ENCODE measurements around the gene DLG5. TPM values are rescaled to one million over a fixed set of nuclear protein-coding genes. Genes with fewer than 3 reads are reported as not detected.
"Not testable (repeated sequence)": the region's sequence is repeated elsewhere in the genome, so short reads cannot be mapped to it uniquely, and the experiment has no call there.

The DLG5 gene
- polyA plus RNA-seq, 1 donor from 2014 or later, result 0.10 TPM

DNA sequence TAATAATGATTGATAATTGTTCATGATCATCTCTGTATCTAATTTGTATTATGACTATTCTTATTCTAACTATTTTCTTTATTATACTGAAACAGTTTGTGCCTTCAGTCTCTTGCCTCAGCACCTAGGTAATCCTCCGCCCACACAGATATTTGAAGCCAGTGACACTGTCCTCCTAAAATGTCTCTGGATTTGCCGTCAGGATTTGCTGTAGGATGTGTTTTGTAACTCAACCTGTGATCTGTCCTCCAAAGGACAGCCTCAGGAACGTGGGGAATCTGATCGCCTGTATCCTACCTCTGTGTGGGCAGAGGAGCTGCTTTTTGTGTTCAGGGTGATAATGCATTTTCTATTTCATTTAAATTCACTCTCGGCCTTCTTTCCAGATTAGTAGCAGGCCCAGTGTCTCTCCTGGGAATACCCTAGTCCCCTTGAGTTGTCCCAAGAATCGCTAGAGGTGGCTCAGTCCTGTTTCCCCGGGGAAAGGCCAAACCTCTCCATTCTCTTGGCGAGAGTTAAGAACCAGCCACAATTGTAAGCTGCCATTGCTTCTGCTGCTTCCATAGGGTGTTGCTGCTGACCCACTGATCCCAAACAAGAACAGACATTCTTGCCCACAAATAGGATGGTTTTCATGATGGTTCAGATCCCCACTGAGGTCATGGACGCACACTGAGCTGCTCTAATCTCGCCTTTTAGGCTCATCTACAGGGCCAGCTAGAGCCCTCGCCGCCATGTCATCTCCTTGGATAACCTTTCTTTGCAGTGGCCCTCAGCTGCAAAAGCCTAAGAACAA is 152.7 kb downstream of the DLG5 start:
- no peak overlapping the region for H3K4me3 Mint-ChIP-seq
- peaks cover 0 to 2% (median 0%) of the 10 kb centered on the region in 3 donors for H3K4me1 Mint-ChIP-seq
- H3K27me3 Mint-ChIP-seq, result peaks cover 12% of the 10 kb centered on the region
- H3K36me3 Mint-ChIP-seq, result no peaks in the 10 kb centered on the region
- peaks cover 7 to 23% (median 14%) of the 10 kb centered on the region in 3 donors for H3K9me3 Mint-ChIP-seq
- H3K27ac Mint-ChIP-seq, result no peak overlapping the region

GRCh38 chr10:77772852-77773600 is 153.5 kb downstream of the DLG5 start:
- not testable (repeated sequence) for H3K36me3 Mint-ChIP-seq, H3K4me1 Mint-ChIP-seq, H3K4me3 Mint-ChIP-seq, H3K27ac Mint-ChIP-seq
- peaks cover 7 to 19% (median 10%) of the 10 kb centered on the region in 3 donors for H3K9me3 Mint-ChIP-seq
- peaks cover 12% of the 10 kb centered on the region for H3K27me3 Mint-ChIP-seq

- Mint-ChIP-seq H3K9me3 (peaks cover 7 to 13% (median 7%) of the 10 kb centered on the region in 3 donors), H3K36me3 (no peaks in the 10 kb centered on the region), H3K4me3 (no peak overlapping the region), H3K4me1 (peaks cover 0 to 2% (median 0%) of the 10 kb centered on the region in 3 donors), H3K27ac (no peak overlapping the region), H3K27me3 (peaks cover 12% of the 10 kb centered on the region)
Observed at GRCh38 chr10:77771851-77772250, 154.7 kb downstream of the DLG5 start.

GRCh38 chr10:77771450-77771849 is 155.1 kb downstream of the DLG5 start:
- no peaks in the 10 kb centered on the region for H3K36me3 Mint-ChIP-seq
- no peak overlapping the region for H3K27ac Mint-ChIP-seq
- peaks cover 0 to 2% (median 0%) of the 10 kb centered on the region in 3 donors for H3K4me1 Mint-ChIP-seq

GRCh38 chr10:77770868-77771175 is 155.7 kb downstream of the DLG5 start:
- no peaks in the 10 kb centered on the region for H3K36me3 Mint-ChIP-seq
- H3K9me3 Mint-ChIP-seq, result peaks cover 0 to 7% (median 5%) of the 10 kb centered on the region in 3 donors
- H3K27me3 Mint-ChIP-seq, result peaks cover 12% of the 10 kb centered on the region
- H3K4me3 Mint-ChIP-seq, result no peak overlapping the region
- H3K4me1 Mint-ChIP-seq, result peaks cover 0 to 2% (median 0%) of the 10 kb centered on the region in 3 donors
- no peak overlapping the region for H3K27ac Mint-ChIP-seq

More at GRCh38 chr10:77771450-77771849, 155.1 kb downstream of the DLG5 start:
- H3K9me3 Mint-ChIP-seq, result peaks cover 5 to 11% (median 7%) of the 10 kb centered on the region in 3 donors
- H3K27me3 Mint-ChIP-seq, result peaks cover 12% of the 10 kb centered on the region
- no peak overlapping the region for H3K4me3 Mint-ChIP-seq

DNA sequence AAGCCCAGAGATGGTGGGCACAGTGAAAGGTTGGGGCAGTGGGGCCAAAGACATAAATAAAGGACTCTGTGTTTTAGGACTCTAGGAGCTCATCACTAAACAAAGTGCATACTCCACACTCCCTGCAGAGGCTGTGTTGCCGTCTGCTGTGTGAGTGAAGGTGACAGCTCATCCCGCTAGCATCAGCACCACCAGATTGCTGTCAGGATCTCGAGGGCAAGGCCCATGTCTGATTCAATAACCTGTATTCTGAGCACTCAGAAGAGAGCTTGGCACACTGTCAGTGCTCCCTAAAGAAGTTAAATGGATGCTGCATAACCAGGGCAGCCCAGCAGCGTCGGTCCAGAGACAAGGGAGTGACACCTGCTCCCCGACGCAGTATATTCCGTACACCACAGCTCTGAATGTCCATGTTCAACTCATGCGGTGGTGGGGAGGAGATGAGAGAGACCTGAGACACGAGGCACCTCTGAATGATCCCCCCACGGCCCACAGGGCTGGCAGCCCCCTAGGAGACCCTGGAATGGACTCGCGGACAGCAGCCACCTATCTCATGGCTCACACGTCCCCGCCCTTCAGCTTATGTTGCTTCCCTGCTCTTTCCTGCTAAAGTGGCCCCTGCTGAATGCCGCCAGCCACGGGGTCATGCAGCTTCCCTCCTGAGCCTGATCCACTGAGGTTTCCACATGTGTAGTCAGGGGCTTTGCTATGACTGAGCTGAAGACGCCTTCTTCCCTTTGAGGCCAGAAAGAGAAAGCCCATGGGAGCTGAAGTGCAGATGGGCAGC is 156.3 kb downstream of the DLG5 start:
- Mint-ChIP-seq H3K27ac (no peak overlapping the region), H3K4me3 (no peak overlapping the region), H3K27me3 (peaks cover 9% of the 10 kb centered on the region), H3K9me3 (peaks cover 0 to 2% (median 0%) of the 10 kb centered on the region in 3 donors), H3K4me1 (peaks cover 0 to 2% (median 0%) of the 10 kb centered on the region in 3 donors), H3K36me3 (no peaks in the 10 kb centered on the region)

DNA sequence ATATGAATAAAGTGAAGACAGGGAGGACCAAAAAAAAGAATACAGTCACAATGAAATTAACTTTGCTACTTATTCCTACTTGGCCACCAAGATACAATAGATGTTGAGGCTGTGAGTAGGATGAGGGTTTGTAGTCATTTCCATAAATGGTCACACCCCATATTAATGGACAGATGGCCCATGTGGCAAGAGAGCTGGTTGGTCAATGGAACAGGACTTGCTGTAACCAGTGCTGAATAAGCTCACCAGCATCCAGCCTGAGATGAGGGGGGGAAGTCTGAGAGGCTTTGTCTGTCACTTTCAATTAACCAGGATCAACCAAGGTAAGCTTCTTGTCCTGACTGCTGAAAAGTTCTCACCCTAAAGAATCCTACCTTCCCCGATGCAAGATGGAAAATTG is 158.5 kb downstream of the DLG5 start:
- H3K27me3 Mint-ChIP-seq, result peaks cover 15% of the 10 kb centered on the region
- H3K27ac Mint-ChIP-seq, result no peak overlapping the region
- H3K4me3 Mint-ChIP-seq, result no peak overlapping the region
- H3K36me3 Mint-ChIP-seq, result no peaks in the 10 kb centered on the region
- no peaks in the 10 kb centered on the region for H3K9me3 Mint-ChIP-seq
- H3K4me1 Mint-ChIP-seq, result peaks cover 0 to 2% (median 0%) of the 10 kb centered on the region in 3 donors

DNA sequence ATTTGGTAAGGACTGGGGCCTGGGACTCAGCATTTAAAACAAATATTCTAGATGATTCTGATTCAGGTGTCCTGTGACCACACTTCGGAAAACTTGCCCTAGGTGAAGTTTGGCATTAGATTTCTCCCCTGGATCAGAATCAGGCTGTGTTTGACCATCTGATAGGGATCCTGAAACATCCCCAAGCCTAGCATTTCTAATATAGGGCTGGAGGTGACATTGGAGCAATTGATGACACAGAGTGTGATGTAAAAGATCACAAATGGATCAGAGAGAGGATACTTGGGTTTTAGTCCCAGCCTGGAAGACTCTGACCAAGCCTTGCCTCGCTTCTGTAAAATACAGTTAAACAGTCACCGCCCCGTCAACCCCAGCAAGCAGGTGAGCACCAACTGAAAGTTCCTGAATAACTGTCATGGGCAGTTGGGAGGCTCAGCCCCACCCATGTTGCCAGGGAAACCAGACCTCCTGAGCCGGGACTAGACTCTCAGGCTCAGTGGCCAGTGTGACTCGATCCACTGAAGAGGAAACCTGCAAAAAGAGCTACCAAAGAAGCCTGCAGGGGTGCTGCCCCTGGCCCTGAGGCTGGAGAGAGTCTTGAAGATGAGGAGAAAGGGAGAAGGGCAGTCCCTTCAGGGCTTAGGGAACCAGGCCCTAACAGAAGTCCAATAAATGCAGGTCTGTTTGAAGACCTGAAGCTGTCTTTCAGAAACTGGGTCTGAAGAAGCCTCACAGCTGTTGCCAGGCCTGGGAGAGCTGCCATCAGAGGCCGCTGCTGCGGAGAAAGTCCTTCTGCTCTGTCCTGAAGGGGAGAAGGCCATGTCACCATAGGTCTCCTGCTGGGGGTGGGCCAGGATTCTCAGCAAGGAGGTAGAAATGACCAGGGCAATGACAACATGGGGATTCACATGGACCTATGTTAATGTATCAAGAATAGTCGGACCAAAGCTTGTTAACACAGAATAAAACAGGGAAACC is 162.8 kb downstream of the DLG5 start:
- no peak overlapping the region for H3K27ac Mint-ChIP-seq
- no peaks in the 10 kb centered on the region for H3K4me1 Mint-ChIP-seq
- no peak overlapping the region for H3K4me3 Mint-ChIP-seq
- H3K9me3 Mint-ChIP-seq, result peaks cover 0 to 3% (median 0%) of the 10 kb centered on the region in 3 donors
- peaks cover 10% of the 10 kb centered on the region for H3K27me3 Mint-ChIP-seq
- no peaks in the 10 kb centered on the region for H3K36me3 Mint-ChIP-seq

- H3K27ac Mint-ChIP-seq, H3K9me3 Mint-ChIP-seq, H3K36me3 Mint-ChIP-seq, H3K27me3 Mint-ChIP-seq, H3K4me1 Mint-ChIP-seq, H3K4me3 Mint-ChIP-seq: not testable (repeated sequence)
Observed at GRCh38 chr10:77758406-77758805, 168.1 kb downstream of the DLG5 start.

- H3K36me3 Mint-ChIP-seq, result no peaks in the 10 kb centered on the region
- H3K4me1 Mint-ChIP-seq, result no peaks in the 10 kb centered on the region
- H3K27ac Mint-ChIP-seq, result no peak overlapping the region
- no peaks in the 10 kb centered on the region for H3K9me3 Mint-ChIP-seq
- H3K4me3 Mint-ChIP-seq, result no peak overlapping the region
- H3K27me3 Mint-ChIP-seq, result peaks cover 6% of the 10 kb centered on the region
Observed at GRCh38 chr10:77756319-77757232, 170.0 kb downstream of the DLG5 start.

DNA sequence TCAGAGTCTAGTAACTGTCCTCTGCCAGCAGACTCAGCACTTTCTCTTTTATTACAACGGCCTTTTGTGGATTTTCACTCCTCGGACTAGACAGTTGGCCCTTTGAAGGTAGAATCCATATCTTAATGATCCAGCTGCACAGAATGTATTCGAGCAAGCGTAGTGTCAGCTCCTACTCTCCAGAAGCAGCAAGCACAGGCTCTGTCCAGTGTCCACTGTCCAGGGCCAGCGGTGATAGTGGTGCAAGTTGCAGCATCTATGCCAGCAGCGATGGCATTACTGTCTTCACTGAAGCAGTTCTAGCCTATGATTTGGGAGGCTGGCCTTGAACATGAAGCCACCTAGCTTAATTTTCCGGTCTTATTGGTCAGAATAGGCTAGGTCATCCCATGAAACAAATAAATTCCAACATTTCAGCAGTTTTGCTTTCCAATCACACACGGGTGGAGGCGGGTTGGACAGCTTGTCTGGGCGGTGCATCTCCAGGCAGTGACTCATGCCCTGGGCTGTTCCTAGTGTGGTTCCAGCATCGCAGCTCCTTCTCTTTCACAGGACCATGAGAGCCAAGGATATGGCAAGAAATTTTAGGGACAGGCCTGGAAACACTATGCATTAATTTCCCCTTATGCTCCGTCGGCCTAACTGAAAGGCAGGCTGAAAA is 180.4 kb downstream of the DLG5 start:
- Mint-ChIP-seq H3K27ac (no peak overlapping the region), H3K9me3 (peaks cover 4 to 12% (median 4%) of the 10 kb centered on the region in 3 donors), H3K4me1 (no peaks in the 10 kb centered on the region), H3K4me3 (no peak overlapping the region), H3K27me3 (peaks cover 8% of the 10 kb centered on the region), H3K36me3 (no peaks in the 10 kb centered on the region)

DNA sequence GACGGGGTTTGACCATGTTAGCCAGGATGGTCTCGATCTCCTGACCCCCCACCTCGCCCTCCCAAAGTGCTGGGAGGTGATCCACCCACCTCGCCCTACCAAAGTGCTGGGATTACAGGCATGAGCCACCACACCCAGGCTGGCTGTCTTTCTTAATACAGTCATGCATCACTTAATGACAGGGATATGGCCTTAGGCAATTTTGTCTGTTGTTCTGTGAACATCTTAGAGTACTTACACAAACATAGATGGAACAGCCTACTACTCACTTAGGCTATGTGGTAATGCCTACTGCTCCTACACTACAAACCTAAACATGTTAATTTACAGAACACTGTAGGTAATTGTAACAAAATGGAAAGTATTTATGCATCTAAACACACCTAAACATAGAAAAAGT is 182.3 kb downstream of the DLG5 start:
- Mint-ChIP-seq H3K4me1 (no peaks in the 10 kb centered on the region), H3K9me3 (peaks cover 5 to 21% (median 7%) of the 10 kb centered on the region in 3 donors), H3K4me3 (no peak overlapping the region), H3K27me3 (peaks cover 7% of the 10 kb centered on the region), H3K36me3 (no peaks in the 10 kb centered on the region), H3K27ac (no peak overlapping the region)

DNA sequence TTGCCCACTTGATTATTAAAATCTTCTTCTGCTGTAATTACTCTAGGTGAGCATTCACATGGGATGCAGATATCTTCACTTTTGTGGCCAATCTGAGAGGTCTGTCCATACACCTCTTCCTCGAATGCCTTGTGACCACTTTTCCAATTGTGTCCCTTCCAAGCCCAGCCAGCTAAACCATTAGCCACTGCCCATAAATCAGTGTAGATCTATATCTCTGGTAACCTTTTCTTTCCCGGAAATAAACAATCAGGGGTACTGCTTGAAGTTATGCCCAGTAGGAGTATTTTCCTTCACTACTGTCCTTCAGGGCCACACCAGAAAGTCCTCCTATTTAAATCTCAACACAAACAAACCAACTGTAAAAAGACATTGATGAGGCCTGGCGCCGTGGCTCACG is 184.4 kb downstream of the DLG5 start:
- Mint-ChIP-seq H3K36me3 (no peaks in the 10 kb centered on the region), H3K4me3 (no peak overlapping the region), H3K27ac (no peak overlapping the region), H3K4me1 (no peaks in the 10 kb centered on the region), H3K27me3 (peaks cover 7% of the 10 kb centered on the region), H3K9me3 (peaks cover 5 to 27% (median 6%) of the 10 kb centered on the region in 3 donors)

Data from IgD-negative memory B cell (primary cell).